Transverse colon (tissue), 4 donors: Measurements from ENCODE around the gene H6PD. TPM values are rescaled to one million over a fixed set of nuclear protein-coding genes. Genes with fewer than 3 reads are reported as not detected.

Experiments
- DNase-seq: peaks from one replicate; pipeline ENCODE4 v3.0.0-alpha.2; 2019
- H3K27ac ChIP-seq, 4 donors: fragments of 200-600 bp; sonication (generic); 2 replicates each; pipeline ENCODE4 v1.5.1; 2016 to 2018; ENCODE audit warnings: inconsistent platforms in 4 of 4
- H3K27me3 ChIP-seq: fragments of 200-600 bp; sonication (generic); 2 replicates; pipeline ENCODE4 v1.5.1; 2017; ENCODE audit warnings: inconsistent platforms
- H3K36me3 ChIP-seq, 4 donors: fragments of 200-600 bp; sonication (generic); 2 replicates each; pipeline ENCODE4 v1.5.1; 2017 to 2019; ENCODE audit warnings: inconsistent platforms in 4 of 4
- H3K4me1 ChIP-seq, 4 donors: fragments of 200-600 bp; sonication (generic); 2 replicates each; pipeline ENCODE4 v1.5.1; 2017 to 2020; ENCODE audit warnings: inconsistent platforms in 4 of 4
- H3K4me3 ChIP-seq, 4 donors: fragments of 200-600 bp; sonication (generic); 1 replicate in 1 of 4; 2 replicates in 3 of 4; pipeline versions ENCODE4 v1.5.1 to v1.6.1; 2017 to 2019; ENCODE audit warnings: inconsistent platforms in 4 of 4
- H3K9me3 ChIP-seq, 2 donors: fragments of 200-600 bp; sonication (generic); 2 replicates each; pipeline ENCODE4 v1.5.1; 2017 to 2019; ENCODE audit warnings: inconsistent platforms in 2 of 2
- CTCF ChIP-seq, 5 experiments: fragments of 200-600 bp in 3 of 5; fragments of 450-650 bp in 2 of 5; sonication (generic) in 3 of 5; IDR thresholded peaks; 1 replicate in 2 of 5; 2 replicates in 3 of 5; pipeline ENCODE4 v1.5.1; 2016 to 2017; ENCODE audit warnings: antibody characterized with exemption in 5 of 5, inconsistent platforms in 3 of 5, mild to moderate bottlenecking in 2 of 5, moderate library complexity in 1 of 5
- EP300 ChIP-seq: sonication (generic); formaldehyde crosslinking; IDR thresholded peaks from one replicate; pipeline ENCODE4 v1.6.1; 2017; ENCODE audit warnings: antibody characterized with exemption, low read depth
- POLR2A ChIP-seq: fragments of 450-650 bp; IDR thresholded peaks from one replicate; pipeline ENCODE4 v1.6.1; 2016; ENCODE audit warnings: antibody characterized with exemption, mild to moderate bottlenecking, moderate library complexity
- POLR2AphosphoS5 ChIP-seq, 3 donors: sonication (generic); formaldehyde crosslinking; IDR thresholded peaks; one replicate each; pipeline ENCODE4 v1.6.1; 2016; ENCODE audit warnings: antibody characterized with exemption in 3 of 3
- WGBS, 2 donors: methylation state at CpG; one replicate each; pipeline ENCODE4 v1.1.5; 2018; ENCODE audit warnings: low coverage in 1 of 2; 5-methylcytosine and 5-hydroxymethylcytosine counted together
- in situ Hi-C, 4 donors: fragments of 200-750 bp; cut with MboI; loops; one replicate each; pipeline versions ENCODE4 v1.15.0 to v1.15.1; 2017; ENCODE audit warnings: low sequenced_read_pairs in 3 of 4, low pct_ligation_motif_present in 1 of 4, low pct_unique_long_range_greater_than_20kb in 1 of 4
- intact Hi-C: fragments of 100-400 bp; cut with DNase I; formaldehyde crosslinking; loops from one replicate; pipeline ENCODE4 v1.15.1; 2023; ENCODE audit warnings: low total_unique reads
- total RNA-seq, 4 donors: library from RNA; depleted of rRNA; stranded (reverse); fragments of >200 nt; gene quantifications; one replicate each; pipeline ENCODE4 v1.1.0, GENCODE V29; 2016

The H6PD gene
- total RNA-seq, 4 donors from 2014 or later = 24.1 to 49.4 (median 26.7) TPM

GRCh38 chr1:9191231-9191630 lies 43.3 kb upstream of the H6PD start:
- H3K27ac ChIP-seq = no peak overlapping the region
- no peaks in the 10 kb centered on the region for H3K36me3 ChIP-seq
- no peak for TF ChIP-seq CTCF (IDR thresholded peaks at IDR 0.05)
- in situ Hi-C loops (loop anchor here in 2 of 4 donors (5.0 to 10.0 kb wide), 2 partner anchors 46 to 79 kb away; no protein-coding TSS in a partner anchor), intact Hi-C loops (no loop called here)
- H3K27me3 ChIP-seq = peaks cover under 1% of the 10 kb centered on the region
- 60 to 88% methylated on average over 1 to 10 of the region's 10 CpGs for WGBS, 2 donors
- no peaks in the 10 kb centered on the region for H3K9me3 ChIP-seq
- no peak overlapping the region for H3K4me3 ChIP-seq
- peaks cover 0 to 3% (median under 1%) of the 10 kb centered on the region in 4 donors for H3K4me1 ChIP-seq
- DNase-seq = no peak

GRCh38 chr1:9192578-9193232 lies 41.9 kb upstream of the H6PD start:
- intact Hi-C loops = no loop called here
- Histone ChIP-seq H3K27ac (no peak overlapping the region), H3K27me3 (peaks cover 16% of the 10 kb centered on the region), H3K4me1 (peaks cover 0 to 11% (median 6%) of the 10 kb centered on the region in 4 donors), H3K4me3 (no peak overlapping the region), H3K36me3 (no peaks in the 10 kb centered on the region), H3K9me3 (no peaks in the 10 kb centered on the region)
- no peak for TF ChIP-seq POLR2AphosphoS5 (IDR thresholded peaks at IDR 0.05)
- no peak for TF ChIP-seq CTCF (IDR thresholded peaks at IDR 0.05)
- TF ChIP-seq EP300 = no peak
- no peak for TF ChIP-seq POLR2A
- 75 to 79% methylated on average over 9 of the region's 9 CpGs for WGBS, 2 donors
- in situ Hi-C loops = loop anchor here in 2 of 4 donors (5.0 to 10.0 kb wide), 2 partner anchors 48 to 80 kb away; no protein-coding TSS in a partner anchor
- DNase-seq = no peak

GRCh38 chr1:9193233-9193625 lies 41.3 kb upstream of the H6PD start:
- H3K4me1 ChIP-seq = peaks cover 0 to 11% (median 6%) of the 10 kb centered on the region in 4 donors
- no peak for TF ChIP-seq POLR2A
- no peak for DNase-seq
- H3K36me3 ChIP-seq = no peaks in the 10 kb centered on the region
- intact Hi-C loops (no loop called here), in situ Hi-C loops (loop anchor here in 2 of 4 donors (5.0 to 10.0 kb wide), 2 partner anchors 48 to 81 kb away; no protein-coding TSS in a partner anchor)
- H3K27ac ChIP-seq = no peak overlapping the region
- H3K27me3 ChIP-seq = peaks cover 21% of the 10 kb centered on the region
- no peak overlapping the region for H3K4me3 ChIP-seq
- 71 to 82% methylated on average over 3 to 5 of the region's 5 CpGs for WGBS, 2 donors
- H3K9me3 ChIP-seq = no peaks in the 10 kb centered on the region

- intact Hi-C loops (no loop called here), in situ Hi-C loops (loop anchor here in 2 of 4 donors (5.0 to 10.0 kb wide), 2 partner anchors 49 to 82 kb away; no protein-coding TSS in a partner anchor)
These were observed 40.5 kb upstream of the H6PD start for GRCh38 chr1:9194024-9194423.

More at GRCh38 chr1:9194024-9194423, 40.5 kb upstream of the H6PD start:
- Histone ChIP-seq H3K27me3 (peaks cover 29% of the 10 kb centered on the region), H3K4me1 (peaks cover 0 to 15% (median 10%) of the 10 kb centered on the region in 4 donors), H3K36me3 (no peaks in the 10 kb centered on the region), H3K4me3 (no peak overlapping the region), H3K9me3 (no peaks in the 10 kb centered on the region), H3K27ac (no peak overlapping the region)
- WGBS, 2 donors = 36% methylated on average over 4 of the region's 4 CpGs; no CpG with 5 or more reads in 1 of the 2 donors
- DNase-seq = no peak
- TF ChIP-seq POLR2AphosphoS5 (IDR thresholded peaks at IDR 0.05) (no peak), POLR2A (no peak), EP300 (no peak), CTCF (IDR thresholded peaks at IDR 0.05) (no peak)
